Medulla oblongata (tissue), 1 donor: ENCODE measurements around the gene CYP2W1.
"Not testable (repeated sequence)": the region's sequence is repeated elsewhere in the genome, so short reads cannot be mapped to it uniquely, and the experiment has no call there.

ENCODE experiments used
- DNase-seq: peaks from one replicate; pipeline ENCODE4 v3.0.0-alpha.2; 2015; ENCODE audit errors: extremely low spot score

Gene CYP2W1

GRCh38 chr7:983004-983615, at the start of gene CYP2W1:
Gene CYP2W1 (plus strand): TSS chr7:983181. CDS start chr7:983212, 31 bp downstream.
- no peak for DNase-seq

GRCh38 chr7:934469-935163, 48.4 kb upstream of the CYP2W1 start:
- no peak for DNase-seq

GRCh38 chr7:935164-935873, 47.7 kb upstream of the CYP2W1 start:
- no peak for DNase-seq

- DNase-seq: no peak
These were observed 47.1 kb upstream of the CYP2W1 start for GRCh38 chr7:935874-936385.

GRCh38 chr7:936386-937054, 46.5 kb upstream of the CYP2W1 start:
- no peak for DNase-seq

- no peak for DNase-seq
These were observed 45.0 kb upstream of the CYP2W1 start for GRCh38 chr7:937856-938484.

- DNase-seq: no peak
These were observed 44.3 kb upstream of the CYP2W1 start for GRCh38 chr7:938546-939185.

- no peak for DNase-seq
These were observed 43.1 kb upstream of the CYP2W1 start for GRCh38 chr7:939843-940242.

- DNase-seq: no peak
These were observed 42.2 kb upstream of the CYP2W1 start for GRCh38 chr7:940599-941408.

GRCh38 chr7:943793-944192, 39.2 kb upstream of the CYP2W1 start:
- not testable (repeated sequence) for DNase-seq

GRCh38 chr7:944744-945143, 38.2 kb upstream of the CYP2W1 start:
- DNase-seq: no peak

- no peak for DNase-seq
These were observed 37.8 kb upstream of the CYP2W1 start for GRCh38 chr7:945147-945555.

GRCh38 chr7:945556-946255, 37.3 kb upstream of the CYP2W1 start:
- no peak for DNase-seq

GRCh38 chr7:946256-946996, 36.6 kb upstream of the CYP2W1 start:
- no peak for DNase-seq

- no peak for DNase-seq
These were observed 35.4 kb upstream of the CYP2W1 start for GRCh38 chr7:947391-948210.

GRCh38 chr7:949021-949934, 33.7 kb upstream of the CYP2W1 start:
- DNase-seq: no peak
